ENCODE data around the gene MRC2.

MRC2 gene

DNA sequence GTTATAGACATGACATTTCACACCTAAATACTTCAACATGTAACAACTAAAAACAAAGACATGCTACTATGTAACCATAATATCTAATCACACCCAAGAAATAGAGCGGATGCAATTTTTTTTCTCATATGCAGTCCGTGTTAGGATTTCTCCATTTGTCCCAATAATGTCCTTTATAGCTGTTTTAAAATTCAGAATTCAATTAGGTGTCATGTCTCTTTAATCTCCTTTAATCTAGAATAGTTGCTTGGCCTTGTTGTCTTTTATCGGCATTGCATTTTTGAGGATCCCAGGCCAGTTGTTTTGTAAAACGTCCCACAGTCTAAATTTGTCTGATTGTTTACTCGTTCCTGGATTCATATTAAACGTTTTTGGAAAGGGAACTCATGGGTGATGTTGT lies 14.5 kb downstream of the MRC2 start:
- DNase-seq, result no peak

DNA sequence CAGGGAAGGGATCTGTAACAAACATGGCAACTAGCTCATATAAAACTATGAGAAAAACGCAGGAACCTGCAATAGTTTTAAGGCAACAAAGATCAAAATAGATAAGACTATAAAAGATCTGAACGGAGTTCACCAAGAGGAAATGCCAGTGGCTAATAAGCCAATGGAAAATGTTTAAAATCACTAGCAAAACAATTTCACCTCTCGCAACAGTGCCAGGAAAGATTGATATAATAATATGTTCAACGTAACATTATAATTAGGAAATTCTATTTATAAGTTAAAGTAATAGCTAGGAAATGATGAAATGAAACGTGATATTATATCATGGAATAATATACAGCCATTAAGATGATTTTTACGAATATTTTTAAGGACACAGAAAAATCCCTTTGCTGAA lies 16.0 kb downstream of the MRC2 start:
- no peak for DNase-seq

DNA sequence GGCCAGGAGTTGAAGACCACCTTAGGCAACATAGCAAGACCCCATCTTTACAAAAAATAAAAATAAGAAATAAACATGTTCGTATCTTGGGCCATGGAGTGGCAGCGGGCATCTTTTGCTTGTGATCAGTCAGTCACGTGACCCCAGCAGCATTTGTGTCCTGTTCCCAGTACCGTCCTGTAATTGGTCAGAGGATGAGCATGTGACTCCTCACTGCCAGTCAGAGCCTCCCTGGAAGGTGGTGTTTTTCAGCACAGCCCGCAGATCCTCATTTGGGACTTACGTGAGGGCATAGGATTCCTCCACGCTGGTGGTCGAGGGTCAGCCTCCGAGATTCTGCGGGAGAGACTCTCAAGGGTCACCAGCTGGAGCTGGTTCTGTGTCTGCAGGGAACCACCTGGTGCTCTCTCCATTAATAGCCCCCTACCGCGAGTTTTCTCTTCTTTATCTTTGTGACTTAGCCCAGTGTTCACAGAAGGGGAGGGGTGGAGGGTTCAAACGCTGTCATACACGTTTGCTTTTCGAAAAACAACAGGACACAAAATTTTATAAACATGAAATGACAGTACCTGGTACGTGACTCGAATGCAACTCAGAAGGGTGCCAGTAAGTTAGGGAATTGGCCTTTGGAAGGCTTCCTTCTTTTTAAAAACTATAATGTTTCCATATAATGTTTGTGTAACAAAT lies 17.2 kb downstream of the MRC2 start:
- DNase-seq, result peak; percentile 96

DNA sequence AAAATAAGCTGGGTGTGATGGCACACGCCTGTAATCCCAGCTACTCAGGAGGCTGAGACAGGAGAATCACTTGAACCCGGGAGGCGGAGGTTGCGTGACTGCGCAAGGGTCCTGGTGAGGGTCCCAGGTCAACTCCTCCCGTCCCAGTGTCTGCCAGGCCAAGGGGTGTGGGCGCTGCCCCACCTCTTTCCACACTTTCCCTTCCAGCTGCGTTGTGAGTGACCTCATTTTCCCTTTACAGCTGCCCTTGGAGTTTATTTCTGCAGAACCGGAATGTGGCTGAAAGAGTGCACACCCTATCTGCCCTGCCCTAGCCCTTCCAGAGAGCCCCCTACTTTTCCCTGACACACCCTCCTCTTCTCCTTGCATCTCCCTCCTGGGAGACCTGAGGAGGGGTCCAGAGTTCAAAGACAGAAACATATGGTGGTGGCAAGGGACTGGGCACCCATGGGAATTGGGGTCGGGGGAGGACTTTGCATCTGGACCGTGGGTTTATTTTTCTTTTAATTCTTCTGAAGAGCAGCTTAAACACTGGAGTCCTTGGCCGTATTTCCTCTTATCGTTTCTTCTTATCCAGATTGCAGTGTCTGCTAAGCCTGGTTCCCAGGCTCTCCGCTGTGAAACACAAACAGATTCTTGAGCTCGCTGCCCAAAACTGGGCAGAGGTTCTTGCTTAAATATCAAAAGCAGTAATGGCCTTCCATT lies 20.9 kb downstream of the MRC2 start:
- DNase-seq, result no peak

DNA sequence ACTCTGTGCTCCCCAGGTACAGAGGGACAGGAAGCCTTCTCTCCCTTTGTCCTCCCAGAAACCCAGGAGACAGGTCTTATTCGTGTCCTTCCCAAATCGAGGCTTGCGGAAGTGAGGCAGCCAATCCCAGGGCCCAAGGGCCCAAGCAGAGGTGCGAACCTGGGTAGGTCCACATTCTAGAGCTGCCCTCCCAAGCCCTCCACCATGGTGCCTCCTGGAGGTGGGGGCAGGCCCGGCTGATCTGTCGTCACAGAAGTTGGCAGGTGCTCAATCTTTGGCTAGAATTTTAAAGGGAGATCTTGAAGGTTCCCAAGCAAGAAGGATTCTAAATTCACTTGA lies 21.5 kb downstream of the MRC2 start:
- no peak for DNase-seq

DNA sequence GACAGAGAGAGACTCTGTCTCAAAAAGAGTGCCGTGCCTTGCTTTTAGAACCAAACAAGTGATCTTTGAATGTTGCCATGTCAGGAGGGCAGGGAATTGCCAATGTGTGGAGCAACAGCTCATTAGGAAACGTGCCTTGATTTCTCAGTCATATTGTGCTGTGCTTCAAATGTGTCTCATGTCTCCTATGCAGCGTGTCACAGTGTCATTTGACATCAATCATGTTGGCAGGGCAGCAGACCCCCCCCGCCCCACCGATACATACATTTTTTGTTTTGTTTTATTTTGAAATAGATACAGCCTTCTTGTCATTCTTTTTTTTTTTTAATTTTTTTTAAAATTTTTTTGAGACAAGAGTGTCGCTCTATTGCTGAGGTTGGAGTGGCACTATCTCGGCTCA lies 22.1 kb downstream of the MRC2 start:
- DNase-seq, result no peak

DNA sequence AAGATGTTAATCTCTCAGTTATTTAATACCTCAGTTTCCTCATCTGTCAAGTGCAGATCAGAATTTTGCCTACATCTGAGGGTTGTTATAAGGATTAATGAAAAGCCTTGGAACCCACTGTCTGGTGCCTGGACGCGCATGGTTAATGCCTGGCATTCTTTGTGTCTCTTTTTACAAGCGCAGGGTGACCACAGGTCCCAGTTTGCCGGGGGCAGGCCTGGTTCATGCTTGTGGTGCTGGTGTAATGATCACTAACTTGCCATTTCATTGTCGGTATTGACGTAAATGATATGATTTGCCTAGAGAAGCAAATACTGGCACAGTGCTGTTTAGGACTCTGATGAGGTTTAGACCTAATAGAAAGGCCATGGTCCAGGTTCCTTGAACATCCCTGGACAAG lies 23.1 kb downstream of the MRC2 start:
- no peak for DNase-seq

DNA sequence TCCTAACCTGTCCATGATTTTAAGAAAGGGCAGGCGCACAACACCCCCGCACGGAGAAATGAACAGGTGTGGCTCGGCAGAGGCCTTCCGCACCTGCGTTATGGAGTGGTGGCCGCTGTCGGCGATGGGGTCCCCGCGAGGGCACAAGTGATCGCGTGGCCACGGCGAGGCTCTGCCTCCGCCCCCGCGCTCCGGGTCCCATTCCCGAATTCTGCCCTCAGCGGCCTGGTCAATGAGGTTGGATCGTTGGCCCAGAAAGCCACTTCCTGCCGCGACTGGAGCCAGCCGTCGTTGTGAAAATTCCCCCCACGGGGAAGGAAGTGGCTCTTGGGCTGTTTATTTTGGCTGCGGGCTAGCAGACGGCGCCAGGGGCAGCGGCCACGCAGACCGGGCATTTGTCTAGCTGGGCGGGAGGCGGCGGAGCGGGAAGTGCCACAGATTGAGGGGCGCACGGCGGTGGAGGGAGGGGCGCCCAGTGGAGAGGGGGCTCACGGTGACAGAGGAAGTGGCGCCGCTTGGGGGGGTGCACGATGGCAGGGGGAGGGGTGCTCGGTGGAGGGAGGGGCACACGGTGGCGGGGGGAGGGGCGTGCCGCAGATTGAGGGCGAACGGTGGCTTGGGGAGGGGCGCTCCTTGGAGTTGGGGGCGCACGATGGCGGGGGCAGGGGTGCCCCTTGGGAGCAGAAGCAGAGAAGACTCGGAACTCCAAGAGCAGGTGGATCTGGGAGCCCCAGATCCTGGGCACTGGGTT lies 25.0 kb downstream of the MRC2 start:
- DNase-seq, result peak; percentile 52

DNA sequence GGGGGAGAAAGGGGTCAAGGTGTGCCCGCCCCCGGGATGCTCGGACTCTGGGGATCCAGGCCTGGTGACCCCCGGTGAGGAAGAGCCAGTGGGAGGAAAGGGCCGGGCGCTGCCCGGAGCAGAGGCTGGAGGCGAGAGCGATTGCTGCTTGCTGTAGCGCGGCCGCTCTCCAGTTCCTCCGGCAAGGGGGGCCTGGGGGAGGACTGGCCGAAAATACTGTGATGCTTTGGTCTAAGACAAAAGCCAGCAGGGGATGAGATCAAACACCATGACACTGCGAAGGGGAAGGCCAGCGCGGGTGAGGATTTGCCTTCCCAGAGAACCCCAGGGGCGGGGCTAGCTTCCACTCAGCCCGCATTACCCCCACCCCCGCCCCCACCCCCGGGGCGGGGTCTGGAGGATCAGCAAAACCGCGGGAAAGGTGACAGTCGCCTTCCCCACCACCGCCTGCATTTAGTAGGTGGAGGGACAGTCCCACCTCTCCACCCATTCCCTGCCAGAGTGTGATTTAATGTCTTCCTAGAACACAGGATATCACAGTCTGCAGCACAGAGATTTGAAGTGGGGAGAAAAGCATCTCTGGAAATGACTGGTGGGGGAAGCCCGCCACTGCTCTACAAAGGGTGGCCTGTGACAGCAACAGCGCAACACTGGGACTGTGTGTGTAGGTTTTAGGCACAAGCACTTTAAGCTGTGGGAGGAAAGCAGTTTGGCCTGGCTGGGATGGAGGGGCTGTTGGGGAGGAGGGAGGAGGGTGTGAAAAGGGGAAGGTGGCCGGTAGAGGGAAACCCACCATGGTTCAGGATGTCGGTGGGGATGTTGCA lies 25.7 kb downstream of the MRC2 start:
- DNase-seq, result peak; percentile 84

DNA sequence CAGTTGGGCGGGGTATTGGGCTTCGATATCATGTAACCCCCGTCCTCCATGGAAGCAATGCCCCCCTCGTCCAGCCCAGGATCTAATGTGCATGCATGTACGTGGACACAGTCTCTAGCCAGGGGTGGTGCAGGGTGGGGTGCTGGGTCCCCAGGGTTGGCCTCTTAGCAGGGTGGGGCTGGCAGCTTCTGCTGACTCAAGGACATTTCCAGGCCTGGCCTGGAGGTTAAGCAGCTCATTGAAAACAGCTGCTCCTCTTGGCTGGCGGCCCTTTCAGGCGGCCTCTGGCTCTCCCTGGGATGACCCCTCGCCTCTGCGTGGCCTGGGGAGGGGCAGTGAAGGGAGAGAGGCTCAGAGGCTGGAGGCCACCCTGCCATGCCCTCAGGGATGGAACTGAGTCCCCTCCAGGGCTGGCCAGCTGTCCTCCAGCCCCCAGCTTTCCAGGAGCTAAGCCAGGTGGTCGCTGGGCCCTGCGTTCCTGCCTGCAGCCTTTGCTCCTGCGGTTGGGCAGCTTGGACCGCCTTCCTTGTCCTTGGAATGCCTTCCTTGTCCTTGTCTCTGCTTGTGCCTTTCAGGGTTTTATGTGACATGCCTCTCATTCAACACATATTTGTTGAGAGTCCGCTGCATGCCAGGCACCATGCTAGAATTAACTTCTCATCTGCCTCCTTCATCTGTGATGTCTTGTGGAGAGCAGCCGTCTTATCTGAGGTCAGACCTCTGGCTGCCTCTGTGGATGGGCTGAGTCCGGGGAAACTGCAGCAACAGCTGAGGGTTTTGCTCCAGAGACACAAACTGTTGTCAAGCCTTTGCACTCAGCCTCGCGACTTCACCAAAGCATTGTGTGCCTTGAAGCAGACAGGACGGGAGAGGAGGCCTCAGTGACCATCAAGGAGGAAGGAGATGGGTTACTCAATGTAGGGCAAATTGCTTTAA lies 26.6 kb downstream of the MRC2 start:
- no peak for DNase-seq

DNA sequence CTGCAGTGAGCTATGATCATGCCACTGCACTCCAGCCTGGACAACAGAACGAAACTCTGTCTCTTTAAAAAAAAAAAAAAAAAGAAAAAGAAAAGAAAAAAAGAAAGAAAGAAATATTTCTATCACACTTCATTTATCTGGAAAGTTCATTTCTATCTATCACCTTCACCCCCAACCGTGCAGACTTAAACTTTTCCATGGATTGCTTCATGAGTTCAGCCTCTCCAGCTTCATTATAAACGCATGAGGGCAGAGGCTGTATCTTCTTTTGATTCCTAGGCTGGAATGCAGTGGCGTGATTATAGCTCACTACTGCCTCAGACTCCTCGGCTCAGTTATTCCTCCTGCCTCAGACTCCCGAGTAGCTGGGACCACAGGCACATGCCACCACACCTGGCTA lies 28.2 kb downstream of the MRC2 start:
- DNase-seq, result no peak

DNA sequence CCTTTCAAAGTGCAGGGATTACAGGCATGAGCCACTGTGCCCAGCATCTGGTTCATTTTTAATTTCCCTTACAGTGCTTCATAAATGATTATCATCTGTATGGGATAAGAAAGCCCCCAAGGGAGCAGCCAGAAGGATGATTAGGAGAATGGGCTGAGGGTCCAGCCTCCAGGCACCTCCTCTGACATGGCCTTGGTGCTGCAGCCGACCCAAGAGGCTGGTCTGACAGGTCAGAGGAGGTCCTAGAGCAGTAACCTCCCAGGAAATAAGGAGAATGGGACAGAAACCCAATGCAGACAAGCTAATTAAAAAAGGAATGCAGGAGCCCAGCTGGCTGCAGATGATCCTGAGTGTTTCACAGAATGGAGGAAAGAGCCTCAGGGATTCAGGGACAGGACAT lies 29.0 kb downstream of the MRC2 start:
- no peak for DNase-seq

DNA sequence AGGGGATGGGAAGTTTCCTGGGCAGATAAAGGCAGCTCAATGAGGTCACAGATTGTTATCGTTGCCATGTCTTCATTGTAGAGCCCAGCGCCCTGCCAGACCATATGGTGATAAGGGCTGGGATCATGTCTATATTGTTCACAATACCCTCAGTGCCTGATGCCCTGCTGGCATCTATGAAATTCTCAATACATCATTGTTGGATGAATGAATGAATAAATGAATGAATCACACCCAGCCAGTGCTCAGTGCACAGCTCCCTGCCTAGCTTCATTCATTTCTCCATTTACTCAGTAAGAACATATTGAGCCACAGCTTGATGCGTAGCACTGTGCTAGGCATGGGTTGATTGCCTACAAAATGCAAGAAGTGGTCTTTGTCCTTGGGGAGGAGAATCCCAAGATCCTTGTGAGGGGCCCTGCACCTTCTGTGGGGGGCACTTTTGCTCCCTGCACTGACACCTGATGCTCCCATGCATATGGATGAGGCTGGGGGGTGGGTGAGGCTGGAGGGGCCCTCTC lies 29.7 kb downstream of the MRC2 start:
- DNase-seq, result no peak

DNA sequence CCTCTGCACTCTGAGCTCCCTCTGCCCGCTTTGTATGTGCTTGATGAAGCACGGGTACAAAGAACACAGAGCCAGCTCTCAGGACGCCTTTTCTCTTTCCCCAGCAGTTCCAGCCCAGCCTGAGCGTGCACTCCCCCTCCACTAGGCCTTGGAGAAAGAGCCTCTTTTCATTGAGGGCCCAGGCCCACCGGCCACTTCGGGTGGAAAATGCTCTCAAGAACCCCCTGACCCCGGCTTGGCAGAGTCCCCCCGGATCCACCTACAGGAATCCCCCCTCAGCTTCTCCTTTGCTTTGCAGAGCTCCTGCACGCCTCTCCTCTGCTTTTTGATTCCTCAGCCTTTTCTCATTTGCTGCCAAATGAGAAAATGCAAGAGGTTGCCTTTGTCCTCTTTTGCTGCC lies 30.2 kb downstream of the MRC2 start:
- no peak for DNase-seq

DNA sequence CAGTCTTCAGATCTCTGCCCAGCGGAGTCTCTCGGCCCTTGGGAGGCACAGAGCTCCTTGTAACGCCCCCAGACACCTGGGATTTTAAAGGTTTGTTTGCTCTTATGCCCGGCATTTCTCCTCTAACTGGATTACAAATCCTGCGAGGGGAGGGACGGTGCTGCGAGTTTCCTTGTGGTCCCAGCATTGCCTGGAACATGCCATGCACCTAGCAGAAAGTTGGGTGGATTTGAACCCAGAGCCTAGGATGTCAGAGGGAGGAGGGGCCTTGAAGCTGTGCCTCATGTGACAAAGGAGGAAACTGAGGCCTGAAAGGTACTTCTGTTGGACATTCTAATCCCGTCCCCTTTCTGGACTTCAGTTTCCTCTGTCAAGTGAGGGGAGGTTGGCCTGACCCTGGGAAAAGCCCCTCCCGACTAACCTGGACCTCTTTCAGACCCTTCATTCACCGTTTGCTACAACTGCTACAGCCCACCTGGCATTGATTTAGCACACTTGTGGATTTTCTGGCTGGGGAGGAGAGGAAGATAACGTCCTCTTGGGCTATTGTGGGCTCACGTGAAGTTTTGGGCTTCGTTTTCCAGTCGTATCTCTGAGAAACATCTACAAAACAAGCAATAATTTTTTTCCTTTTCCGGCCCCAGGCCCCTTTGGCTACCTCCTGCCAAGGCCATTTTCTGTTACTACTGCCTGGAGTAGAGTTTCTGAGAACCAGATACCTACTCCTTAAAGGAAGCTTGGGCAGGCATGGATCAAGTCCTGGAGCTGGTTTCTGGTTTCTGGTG lies 30.9 kb downstream of the MRC2 start:
- no peak for DNase-seq

DNA sequence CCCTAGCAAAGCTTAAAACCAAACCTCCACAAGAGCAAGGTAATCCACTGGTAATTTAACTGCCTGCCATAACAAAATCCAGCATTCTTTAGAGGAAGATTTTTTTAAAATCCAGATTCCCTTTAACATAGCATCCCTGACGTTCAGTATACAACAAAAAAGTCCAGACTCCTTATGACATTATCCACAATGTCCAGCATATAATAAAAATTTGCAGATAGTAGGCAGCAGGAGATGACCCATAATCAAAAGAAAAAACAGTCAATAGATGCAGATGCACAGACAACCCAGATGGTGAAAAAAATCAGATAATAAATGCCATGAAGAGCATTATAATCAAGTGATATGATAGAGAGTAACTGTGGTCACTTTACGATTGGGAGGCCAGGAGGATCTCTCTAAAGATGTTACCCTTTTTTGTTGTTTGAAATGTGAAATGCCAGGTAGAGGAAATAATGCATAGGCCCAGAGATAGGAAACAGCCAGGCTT lies 33.2 kb downstream of the MRC2 start:
- DNase-seq, result no peak

DNA sequence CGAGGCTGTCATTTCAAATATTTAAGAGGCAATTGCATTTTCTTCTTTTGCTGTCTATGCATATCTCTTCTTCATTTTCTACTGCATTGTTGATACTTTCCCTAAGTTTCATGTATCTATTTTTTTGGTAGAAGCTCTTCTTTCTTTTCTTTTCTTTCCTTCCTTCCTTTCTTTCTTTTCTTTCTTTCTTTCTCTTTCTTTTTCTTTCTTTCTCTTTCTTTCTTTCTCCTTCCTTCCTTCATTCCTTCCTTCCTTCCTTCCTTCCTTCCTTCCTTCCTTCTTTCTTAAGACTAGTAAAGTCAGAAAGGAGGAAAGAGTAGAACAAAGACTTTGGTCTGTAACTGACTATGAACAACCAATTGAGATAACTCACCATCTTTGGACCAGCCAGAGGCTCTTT lies 33.9 kb downstream of the MRC2 start:
- no peak for DNase-seq

DNA sequence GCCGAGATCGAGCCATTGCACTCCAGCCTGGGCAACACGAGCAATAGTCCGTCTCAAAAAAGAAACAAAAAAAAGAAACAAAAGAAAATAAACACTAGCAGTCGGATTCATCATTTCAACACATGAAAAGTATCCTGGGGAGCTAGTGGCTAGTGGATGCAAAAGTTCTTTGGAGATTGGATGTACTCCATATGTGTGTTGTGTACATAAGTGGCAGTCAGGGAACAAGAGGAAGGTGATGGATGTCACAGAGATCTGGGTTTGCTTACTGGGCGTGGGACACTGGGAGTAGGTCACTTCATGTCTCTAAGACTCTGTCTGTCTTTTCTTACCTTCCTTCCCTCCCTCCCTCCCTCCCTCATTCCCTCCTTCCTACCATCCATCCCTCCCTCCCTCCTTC lies 35.4 kb downstream of the MRC2 start:
- no peak for DNase-seq

DNA sequence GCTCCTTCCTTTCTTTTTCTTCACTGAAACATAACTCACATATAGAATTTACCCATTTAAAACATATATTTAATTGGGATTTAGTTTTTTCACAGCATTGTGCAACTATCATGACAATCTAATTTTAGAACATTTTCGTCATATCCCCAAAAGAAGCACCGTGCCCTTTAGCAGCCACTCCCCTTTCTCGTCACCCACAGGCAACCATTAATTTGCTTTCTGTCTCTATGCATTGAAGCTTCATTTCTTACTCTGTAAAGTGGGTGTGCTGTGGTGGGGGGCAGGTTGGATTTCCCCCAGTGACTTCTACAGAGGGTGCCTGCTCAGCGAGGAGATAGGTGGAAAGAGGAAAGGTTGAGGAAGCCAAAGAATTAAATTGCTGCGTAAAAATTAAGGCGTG lies 35.8 kb downstream of the MRC2 start:
- no peak for DNase-seq

DNA sequence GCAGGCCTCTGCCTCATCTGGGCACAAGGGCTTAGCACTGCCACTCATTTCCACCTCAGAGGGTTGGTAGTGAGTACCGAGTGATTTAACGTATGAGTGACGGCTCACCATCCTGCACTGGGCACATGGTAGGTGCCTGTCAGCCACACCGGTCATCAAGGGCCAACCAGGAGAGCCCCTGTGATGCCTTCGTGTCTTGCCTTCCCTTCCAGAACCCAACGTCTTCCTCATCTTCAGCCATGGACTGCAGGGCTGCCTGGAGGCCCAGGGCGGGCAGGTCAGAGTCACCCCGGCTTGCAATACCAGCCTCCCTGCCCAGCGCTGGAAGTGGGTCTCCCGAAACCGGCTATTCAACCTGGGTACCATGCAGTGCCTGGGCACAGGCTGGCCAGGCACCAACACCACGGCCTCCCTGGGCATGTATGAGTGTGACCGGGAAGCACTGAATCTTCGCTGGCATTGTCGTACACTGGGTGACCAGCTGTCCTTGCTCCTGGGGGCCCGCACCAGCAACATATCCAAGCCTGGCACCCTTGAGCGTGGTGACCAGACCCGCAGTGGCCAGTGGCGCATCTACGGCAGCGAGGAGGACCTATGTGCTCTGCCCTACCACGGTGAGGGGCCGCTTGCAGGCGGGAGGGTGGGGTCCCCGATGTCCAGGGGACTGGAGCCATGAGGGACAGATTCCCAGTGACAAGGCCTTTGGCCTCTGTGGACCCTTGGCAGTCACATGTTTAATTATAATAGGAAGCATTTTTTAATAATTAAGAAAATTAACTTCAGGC lies 37.1 kb downstream of the MRC2 start:
- DNase-seq, result no peak

All from NCI-H2171 treated with DMSO at 0.1 percent for 48 hours (cell line).